Fibroblast of upper back skin (primary cell): ENCODE results near the gene CCDC86.
A peak's percentile ranks its signal among the peaks of the same experiment; 100 is the strongest.

Experiments
- DNase-seq: peaks from one replicate; pipeline ENCODE4 v3.0.0-alpha.2; 2013

Gene CCDC86

DNA sequence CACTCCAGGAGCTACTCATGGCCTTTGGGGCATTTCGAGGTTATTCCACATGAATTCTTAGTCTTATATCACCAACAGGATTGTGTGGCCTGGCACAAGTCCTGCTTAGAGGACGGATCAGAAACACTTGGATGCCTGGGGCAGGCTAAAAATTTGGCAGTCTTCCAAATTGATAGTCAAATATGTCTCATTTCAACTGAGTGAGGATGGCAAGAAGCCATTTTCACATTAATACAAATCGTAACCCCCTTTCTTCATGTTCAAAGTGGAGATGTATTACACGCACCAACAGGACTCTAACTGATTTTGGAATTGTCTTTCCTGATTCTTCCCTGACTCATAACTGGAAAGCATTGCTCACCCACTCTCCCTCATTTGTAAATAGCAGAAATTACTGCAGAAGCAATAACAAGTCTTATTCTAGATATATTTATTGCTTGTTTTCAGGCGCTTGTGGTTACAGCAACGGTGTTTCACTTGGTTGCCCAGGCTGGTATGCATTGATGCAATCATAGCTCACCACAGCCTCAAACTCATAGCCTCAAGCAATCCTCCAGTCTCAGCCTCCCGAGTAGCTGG, 10.3 kb upstream of the CCDC86 start:
- peak; percentile 16 for DNase-seq

- no peak for DNase-seq
Measured at GRCh38 chr11:60834742-60835533, 7.0 kb upstream of the CCDC86 start.

GRCh38 chr11:60835534-60835846, 6.4 kb upstream of the CCDC86 start:
- DNase-seq: no peak

DNA sequence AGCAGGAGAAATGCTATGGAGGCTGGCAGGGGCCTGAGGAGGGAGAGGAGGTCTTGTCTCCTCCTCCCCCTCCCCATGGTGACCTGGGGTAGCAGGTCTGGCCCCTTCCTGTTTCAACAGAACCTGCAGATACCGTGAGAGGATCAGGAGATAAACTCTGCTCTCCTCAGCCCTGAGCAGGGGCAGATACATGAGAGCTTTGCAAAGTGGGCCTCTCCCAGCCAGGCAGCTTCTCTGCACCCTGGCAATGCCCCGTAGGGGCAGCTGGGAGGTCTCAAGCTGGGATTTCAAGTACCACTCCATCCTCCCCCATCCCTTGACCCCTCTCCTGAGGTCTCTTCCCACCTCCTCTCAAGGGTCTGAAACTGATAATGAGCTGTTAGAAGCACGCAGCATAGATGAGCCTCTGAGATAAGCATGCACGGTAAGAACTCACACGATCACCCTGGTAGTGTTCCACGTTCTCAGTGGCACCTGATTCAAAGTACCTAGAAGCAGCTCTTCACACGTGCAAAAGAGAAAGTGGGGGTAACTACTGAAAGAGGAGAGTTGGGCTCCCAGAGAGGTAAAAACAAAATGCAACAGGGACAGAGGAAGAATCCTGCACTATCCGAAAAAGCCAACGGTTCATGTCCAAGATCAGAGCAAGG, 4.9 kb upstream of the CCDC86 start:
- no peak for DNase-seq

- DNase-seq: no peak
Measured at GRCh38 chr11:60838132-60838531, 3.8 kb upstream of the CCDC86 start.

GRCh38 chr11:60840470-60841430, 1.2 kb upstream of the CCDC86 start:
- peak; percentile 98 for DNase-seq

GRCh38 chr11:60842668-60843600, 1.0 kb downstream of the CCDC86 start:
- DNase-seq: no peak

DNA sequence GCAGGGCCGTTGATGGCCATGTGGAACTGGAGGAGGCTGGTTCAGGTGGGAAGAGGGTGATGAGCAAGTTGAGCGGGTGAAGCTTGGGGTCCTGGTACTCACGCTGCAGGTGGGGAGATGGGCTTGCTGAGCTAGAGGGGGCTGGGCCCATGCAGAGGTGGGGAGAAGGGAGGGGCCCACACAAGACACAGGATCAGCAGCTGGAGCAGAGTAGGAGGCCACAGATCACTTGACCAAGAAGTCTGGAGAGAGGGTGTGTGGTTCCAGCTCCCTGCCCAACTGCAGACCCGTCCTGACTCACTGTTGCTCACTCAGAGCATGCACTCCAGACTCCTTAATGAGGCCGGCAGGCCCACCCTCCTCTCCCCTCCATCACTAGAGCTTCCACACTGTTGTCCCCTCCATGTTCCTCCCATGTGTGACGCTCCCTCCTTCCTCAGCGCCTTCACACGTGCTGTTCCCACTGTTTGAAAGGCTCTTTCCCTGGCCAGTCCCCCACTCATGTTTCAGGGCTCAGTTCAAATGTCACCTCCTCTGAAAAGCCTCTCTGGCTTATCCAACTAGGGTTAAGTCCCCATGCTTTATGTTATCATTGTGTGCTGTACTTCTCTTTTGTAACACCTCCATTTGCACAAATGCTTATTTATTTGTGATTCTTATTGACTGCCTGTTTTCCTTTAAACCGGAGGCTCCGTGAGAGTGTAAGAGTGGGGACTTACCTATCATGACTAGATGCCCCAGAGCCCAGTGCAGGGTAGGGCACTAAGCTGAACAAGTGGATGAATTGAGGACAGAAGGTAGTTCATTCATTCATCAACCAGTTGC, 2.3 kb downstream of the CCDC86 start:
- DNase-seq: no peak

DNA sequence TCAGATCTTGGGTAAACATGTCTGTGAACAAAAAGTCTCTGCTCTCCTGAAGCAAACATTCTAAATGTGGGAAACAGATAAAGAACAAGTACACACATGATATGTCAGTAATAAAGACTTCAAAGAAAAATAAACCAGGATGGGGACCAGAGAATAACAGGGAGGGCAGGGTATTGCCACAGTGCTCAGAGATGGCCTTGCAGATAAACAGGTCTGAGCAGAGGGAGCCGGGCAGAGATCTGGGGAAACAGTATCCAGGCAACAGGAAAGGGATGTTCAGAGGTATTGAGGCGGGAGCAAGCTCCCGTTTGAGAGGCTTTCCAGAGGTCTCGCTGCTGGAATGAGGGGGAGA, 2.9 kb downstream of the CCDC86 start:
- no peak for DNase-seq

DNA sequence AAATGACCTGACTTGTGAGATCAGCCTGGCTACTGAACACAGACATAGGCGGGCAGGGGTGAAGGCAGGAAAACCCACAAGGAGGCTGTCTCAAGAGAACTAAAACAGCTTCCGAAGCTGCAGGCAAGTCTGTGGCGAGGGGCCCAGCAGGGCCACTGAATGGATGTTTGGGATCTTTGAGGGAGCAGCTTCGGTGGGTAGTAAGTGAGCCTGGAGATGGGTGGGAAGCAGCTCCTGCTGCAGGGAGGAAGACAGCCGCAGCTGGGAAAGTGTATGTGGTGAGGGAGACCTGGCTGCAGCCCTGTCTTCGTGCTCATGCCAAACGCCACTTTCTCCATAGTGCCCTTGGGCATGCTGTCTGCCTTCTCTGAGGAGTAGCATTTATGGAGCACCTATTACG, 3.4 kb downstream of the CCDC86 start:
- no peak for DNase-seq

- DNase-seq: no peak
Measured at GRCh38 chr11:60847281-60847680, 5.4 kb downstream of the CCDC86 start.

DNA sequence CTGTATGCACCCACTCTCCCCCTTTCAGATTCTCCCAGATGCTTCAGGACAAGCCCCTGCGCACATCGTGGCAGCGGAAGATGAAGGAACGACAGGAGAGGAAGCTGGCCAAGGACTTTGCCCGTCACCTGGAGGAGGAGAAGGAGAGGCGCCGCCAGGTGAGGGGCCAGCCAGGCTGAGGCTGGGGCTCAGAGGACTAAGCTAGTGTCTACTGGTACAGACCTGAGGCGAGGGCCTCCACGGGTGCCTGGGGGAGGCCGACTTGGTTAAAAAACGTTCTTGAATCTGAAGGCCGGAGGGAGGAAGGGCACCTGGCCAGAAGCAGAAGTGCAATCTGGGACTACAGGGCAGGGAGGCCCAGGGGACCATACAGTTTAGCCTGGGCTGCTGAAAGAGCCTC, 6.0 kb downstream of the CCDC86 start:
- DNase-seq: no peak

DNA sequence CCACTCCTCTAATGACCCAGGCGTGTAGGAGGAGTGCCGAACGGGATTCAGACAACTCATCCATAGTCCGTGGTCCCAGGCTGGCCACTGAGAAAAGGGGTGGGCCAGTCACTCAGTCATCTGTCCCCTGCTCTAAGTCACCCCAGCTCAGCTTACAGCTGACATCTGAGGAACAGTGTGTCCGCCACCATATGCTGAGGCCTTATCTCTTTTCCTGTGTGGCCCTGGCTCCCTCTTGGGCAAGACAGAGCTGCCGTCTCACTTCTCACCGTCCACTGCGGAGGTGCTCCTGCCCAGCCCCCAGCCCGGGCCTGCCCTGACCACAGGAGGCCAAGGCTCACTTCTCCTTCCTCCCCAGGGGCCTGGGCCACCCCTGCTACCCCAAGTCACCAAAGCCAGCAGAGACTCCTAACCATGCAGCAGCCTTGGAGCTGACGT, 6.8 kb downstream of the CCDC86 start:
- DNase-seq: no peak

DNA sequence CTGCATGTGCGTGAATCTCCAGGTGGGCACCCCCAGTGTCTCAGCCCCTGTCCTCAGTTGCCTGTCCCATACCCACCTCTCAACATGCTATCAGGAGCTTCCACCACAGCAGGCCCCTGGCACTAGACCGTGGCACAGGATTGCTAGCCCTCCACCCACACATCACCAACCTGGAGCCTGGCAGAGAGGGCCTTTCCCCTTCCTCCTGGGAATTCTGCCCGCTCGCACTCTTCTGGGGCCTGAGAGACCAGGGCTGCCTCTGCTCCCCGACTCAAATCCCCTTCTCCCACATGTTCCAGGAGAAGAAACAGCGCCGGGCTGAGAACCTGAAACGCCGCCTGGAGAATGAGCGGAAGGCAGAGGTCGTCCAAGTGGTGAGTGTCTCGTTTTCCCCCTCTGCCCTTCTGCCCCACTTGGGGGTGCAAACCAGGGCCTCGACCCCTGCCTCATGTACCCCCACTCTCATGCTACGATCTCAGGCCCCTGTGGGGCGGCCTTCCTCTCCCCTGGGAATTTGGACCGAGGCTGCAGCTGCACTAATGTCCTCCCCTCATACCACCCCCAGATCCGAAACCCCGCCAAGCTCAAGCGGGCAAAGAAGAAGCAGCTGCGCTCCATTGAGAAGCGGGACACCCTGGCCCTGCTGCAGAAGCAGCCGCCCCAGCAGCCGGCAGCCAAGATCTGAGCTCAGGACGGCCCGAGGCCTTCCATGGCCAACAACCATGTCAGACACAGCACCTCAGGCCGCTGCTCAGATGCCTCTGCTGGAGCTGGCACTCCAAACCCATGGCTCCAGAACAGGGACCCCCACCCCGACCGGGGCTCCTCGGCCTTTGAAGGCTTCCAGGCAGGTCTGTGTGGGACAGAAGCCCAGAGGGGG, 8.0 kb downstream of the CCDC86 start:
- no peak for DNase-seq

GRCh38 chr11:60851327-60852104, 9.6 kb downstream of the CCDC86 start:
- no peak for DNase-seq

- DNase-seq: no peak
Measured at GRCh38 chr11:60852117-60852981, 10.4 kb downstream of the CCDC86 start.

- DNase-seq: no peak
Measured at GRCh38 chr11:60852982-60853950, 11.4 kb downstream of the CCDC86 start.
